ENCODE measurements around the gene SAE1.

SAE1 gene

GRCh38 chr19:47120470-47121067 lies 10.1 kb upstream of the SAE1 start:
- no peak overlapping the region for H3K4me3 ChIP-seq (ENCODE audit: low read length)
- no peak for TF ChIP-seq CTCF (IDR thresholded peaks at IDR 0.05; ENCODE audit: insufficient read depth, low read depth, low read length, missing control alignments)
- no peak for DNase-seq (ENCODE audit: low read depth)

GRCh38 chr19:47122359-47123335 lies 8.0 kb upstream of the SAE1 start:
- TF ChIP-seq CTCF (IDR thresholded peaks at IDR 0.05; ENCODE audit: insufficient read depth, low read depth, low read length, missing control alignments): no peak
- no peak overlapping the region for H3K4me3 ChIP-seq (ENCODE audit: low read length)
- peak; percentile 79 for DNase-seq (ENCODE audit: low read depth)

GRCh38 chr19:47123406-47123805 lies 7.2 kb upstream of the SAE1 start:
- DNase-seq (ENCODE audit: low read depth): no peak
- TF ChIP-seq CTCF (IDR thresholded peaks at IDR 0.05; ENCODE audit: insufficient read depth, low read depth, low read length, missing control alignments): no peak
- no peak overlapping the region for H3K4me3 ChIP-seq (ENCODE audit: low read length)

GRCh38 chr19:47124937-47125668 lies 5.5 kb upstream of the SAE1 start:
- peak; percentile 82 for DNase-seq (ENCODE audit: low read depth)
- H3K4me3 ChIP-seq (ENCODE audit: low read length): no peak overlapping the region
- TF ChIP-seq CTCF (IDR thresholded peaks at IDR 0.05; ENCODE audit: insufficient read depth, low read depth, low read length, missing control alignments): peak; percentile 63

- TF ChIP-seq CTCF (IDR thresholded peaks at IDR 0.05; ENCODE audit: insufficient read depth, low read depth, low read length, missing control alignments): no peak
- H3K4me3 ChIP-seq (ENCODE audit: low read length): no peak overlapping the region
- DNase-seq (ENCODE audit: low read depth): no peak
Measured at GRCh38 chr19:47125669-47125938, 5.0 kb upstream of the SAE1 start.

GRCh38 chr19:47129579-47129978 lies 1.1 kb upstream of the SAE1 start:
- no peak overlapping the region for H3K4me3 ChIP-seq (ENCODE audit: low read length)
- no peak for DNase-seq (ENCODE audit: low read depth)
- no peak for TF ChIP-seq CTCF (IDR thresholded peaks at IDR 0.05; ENCODE audit: insufficient read depth, low read depth, low read length, missing control alignments)

Data from epithelial cell of esophagus (primary cell).